GM19043 (cell line): Measurements from ENCODE around the gene LTBP3.
"Not testable (repeated sequence)": the region's sequence is repeated elsewhere in the genome, so short reads cannot be mapped to it uniquely, and the experiment has no call there.

ENCODE experiments used
- ATAC-seq: cut with Tn5 transposase; IDR thresholded peaks from one replicate; pipeline ENCODE4 v1.9.1; 2021; ENCODE audit warnings: low read depth; ENCODE audit not compliant: unreplicated experiment

LTBP3 gene

DNA sequence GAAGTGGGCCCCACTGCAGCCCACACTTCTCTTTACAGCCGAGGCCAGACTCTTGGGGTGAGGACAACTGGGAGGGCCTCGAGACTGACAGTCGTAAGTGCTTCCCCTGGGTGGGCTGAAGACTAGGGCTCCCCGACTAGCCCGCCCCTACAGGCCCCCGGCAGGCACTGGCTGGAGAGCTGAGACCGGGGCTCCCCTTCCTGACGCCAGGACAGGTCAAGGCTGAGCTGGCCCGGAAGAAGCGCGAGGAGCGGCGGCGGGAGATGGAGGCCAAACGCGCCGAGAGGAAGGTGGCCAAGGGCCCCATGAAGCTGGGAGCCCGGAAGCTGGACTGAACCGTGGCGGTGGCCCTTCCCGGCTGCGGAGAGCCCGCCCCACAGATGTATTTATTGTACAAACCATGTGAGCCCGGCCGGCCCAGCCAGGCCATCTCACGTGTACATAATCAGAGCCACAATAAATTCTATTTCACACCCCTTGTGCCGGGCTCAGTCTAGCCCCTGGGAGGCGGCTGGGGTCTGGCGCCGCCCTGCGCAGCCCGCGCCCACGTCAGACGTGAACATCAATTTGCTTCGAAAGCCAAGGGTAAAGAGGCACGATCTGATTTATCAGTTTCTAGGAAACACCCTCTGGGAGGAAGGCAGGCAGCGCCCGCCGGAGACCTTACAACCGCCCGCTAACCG is 19.8 kb downstream of the LTBP3 start:
- ATAC-seq, result no peak

DNA sequence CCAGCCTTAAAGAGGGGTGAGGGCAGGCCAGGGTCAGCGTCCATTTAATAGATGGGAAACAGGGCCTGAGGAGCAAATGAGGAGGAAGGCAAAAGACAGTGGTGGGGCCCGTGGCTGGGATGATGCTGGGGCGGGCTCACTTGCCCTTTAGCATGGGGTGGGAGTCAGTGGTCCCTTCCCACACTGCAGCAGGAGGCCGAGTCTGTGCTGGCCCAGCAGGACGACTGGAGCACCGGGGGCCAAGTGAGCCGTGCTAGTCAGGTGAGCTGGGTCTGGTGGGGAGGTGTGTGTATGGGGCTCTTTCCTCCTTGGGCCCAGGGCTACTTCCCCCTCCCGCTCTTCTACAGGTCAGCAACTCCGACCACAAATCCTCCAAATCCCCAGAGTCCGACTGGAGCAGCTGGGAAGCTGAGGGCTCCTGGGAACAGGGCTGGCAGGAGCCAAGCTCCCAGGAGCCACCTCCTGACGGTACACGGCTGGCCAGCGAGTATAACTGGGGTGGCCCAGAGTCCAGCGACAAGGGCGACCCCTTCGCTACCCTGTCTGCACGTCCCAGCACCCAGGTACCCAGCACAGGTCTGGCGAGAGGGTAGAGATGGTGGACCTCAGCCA is 20.4 kb downstream of the LTBP3 start:
- ATAC-seq, result no peak

DNA sequence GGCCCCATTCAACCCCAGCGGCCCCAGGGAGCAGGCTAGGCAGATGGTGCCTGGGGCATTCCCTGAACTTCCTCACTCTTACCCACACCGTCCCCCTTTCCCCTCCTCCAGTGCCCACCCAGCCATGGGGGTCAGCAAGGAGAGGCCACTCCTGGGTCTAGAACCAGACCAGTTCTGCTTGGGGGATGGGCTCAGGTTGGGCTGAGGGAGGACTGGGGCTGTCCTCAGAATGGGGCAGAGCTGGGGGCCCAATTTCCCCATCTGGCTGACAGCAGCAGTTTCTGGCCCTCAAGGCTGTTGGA is 20.9 kb downstream of the LTBP3 start:
- ATAC-seq, result no peak

DNA sequence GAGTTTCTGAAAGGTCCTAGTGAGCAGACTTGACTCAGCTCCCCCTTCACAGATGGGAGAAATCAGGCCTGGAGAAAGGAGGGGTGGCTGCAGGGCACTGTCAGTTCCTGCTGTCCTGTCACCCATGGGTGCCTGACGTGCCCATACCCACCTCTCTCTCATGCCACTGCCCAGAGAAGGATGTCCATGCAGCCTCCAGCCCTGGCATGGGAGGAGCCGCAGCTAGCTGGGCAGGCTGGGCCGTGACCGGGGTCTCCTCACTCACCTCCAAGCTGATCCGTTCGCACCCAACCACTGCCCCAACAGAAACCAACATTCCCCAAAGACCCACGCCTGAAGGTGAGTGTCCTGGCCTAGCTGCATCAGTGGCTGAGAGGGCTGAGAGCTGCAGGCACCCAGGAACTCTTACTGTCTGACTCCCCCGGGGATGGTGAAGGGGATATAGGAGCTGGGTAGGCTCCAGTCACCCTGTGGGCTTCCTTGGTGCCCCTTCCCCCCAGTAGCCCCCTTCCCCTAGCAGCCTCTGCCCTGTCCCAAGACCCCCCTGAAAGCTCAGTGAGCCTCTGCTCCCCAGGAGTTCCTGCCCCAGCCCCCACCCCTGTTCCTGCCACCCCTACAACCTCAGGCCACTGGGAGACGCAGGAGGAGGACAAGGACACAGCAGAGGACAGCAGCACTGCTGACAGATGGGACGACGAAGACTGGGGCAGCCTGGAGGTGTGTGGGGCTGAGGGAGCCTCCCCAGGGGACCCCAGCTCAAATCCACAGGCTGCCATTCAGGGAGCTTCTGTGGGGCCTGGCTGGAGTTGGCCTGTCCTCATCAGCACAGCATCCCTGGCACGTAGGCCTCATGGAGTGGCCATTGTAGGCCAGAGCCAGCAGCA is 21.5 kb downstream of the LTBP3 start:
- no peak for ATAC-seq

DNA sequence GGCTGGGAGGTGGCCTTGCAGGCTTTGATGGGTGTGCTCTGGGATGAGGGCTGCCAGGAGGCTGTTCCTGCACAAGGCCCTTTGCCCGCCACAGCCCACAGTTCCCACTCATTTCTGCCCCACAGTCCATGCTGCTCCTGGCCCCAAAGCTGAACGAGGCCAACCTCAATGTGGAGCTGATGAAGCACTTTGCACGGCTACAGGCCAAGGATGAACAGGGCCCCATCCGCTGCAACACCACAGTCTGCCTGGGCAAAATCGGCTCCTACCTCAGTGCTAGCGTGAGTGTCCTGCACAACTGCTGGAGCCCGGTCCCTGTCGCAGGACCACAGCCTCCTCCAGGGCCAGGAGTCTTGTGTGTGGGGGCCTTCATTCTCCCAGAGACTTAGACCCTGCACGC is 23.1 kb downstream of the LTBP3 start:
- ATAC-seq, result no peak

DNA sequence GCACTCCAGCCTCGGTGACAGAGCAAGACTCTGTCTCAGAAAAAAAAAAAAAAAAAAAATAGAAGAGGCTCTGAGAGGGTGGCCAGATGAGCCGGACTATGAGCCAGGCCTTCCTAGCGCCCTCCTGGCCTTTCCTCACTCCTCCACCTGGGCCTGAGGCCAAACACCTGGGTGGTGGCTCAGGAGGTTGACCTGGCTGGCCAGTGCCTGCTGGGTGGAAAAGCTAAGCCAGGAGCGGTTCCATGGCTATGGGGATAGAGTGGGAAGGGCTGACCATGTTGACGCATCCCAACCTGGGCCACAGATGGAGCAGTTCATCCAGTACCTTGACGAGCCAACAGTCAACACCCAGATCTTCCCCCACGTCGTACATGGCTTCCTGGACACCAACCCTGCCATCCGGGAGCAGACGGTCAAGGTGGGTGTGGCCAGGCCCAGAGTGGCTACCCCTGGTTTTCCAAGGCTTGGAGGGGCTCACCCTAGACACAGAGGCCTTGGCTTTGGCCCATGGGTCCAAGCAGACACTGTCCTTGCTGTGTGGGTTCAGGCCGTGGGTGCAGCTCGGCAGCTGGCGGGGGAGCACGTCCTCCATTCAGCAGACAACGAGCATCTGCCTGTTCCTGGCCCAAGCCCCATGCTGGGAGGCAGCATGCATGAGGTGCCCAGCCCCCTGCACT is 25.6 kb downstream of the LTBP3 start:
- ATAC-seq, result no peak

DNA sequence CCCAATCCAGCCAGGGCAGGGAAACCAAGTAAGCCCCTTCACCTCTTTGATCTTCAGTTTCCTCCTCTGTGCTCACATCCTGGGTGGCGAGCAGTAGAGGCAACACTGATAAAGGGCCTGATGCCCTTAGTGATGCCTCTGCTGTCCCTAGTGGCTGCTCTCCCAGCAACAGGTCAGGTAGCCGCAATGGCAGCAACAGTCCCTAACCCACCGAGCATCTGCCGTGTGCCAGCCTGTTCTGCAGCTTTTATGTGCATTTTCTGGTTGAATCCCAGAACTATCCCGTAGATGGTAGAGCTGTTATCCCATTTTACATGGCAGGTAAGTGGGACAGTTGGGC is 28.0 kb downstream of the LTBP3 start:
- no peak for ATAC-seq

DNA sequence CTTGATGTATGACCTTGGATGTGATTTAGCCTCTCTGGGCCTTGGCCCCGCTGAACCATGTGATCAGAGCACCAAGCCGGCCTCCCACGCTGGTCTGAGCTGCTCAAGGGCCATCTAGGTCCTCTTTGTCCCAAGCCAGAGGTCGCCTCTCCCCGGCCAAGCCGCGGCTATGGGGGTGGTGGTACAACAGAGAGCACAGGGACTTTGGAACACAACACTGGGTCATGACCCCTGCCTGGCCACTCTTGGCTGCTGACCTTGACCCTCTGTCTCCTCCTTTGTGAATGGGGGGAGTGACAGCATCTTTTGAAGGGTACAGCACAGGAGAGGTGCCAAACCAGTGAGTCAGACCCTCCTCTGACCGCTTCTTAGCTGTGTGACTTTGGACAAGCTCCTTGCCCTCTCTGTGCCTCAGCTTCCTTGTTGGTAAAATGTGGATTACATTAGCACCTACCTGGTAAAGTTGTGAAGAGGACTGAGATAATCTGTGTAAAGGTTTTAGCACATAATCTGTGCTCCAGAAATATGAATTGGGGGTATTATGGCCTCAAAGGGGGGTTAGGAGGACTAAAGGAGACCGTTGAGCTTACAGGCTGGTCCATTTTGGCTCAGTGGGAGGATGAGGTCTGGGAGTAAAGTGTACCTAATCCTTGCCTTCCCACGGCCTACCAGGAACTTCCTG is 28.5 kb downstream of the LTBP3 start:
- no peak for ATAC-seq

DNA sequence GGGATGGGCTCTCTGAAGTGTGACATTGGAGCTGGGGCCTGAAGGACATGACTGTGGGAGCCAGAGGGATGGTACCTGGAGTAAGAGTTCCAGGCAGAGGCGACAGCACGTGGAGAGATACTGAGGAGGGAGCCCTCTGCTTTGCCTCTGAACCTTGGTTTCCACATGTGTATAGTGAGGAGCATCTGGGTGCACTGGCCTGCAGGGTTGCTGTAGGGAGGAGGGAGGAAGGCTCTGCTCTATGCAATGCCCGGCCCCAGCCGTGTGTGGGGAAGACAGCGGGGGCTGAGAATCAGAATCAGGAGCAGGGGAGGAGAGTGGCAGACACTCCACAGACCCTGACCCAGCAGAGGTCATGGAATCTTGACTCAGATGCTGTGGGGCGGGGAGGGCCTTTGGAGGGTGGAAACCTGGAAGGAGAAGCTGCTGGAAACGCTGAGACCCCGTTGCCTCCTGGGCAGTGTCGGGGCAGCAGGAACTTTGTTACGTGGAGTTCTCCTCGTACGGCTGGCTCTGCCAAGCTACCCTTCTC is 29.3 kb downstream of the LTBP3 start:
- ATAC-seq, result no peak

DNA sequence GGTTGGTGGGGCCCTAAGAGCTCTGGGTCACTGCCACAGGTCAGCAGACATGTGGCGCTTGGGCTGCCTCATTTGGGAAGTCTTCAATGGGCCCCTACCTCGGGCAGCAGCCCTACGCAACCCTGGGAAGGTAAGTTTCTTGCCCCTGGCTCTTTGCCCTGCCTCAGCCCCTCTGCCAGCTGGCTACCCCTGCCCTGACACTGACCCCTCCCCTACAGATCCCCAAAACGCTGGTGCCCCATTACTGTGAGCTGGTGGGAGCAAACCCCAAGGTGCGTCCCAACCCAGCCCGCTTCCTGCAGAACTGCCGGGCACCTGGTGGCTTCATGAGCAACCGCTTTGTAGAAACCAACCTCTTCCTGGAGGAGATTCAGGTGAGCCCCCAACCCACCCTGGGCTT is 31.4 kb downstream of the LTBP3 start:
- ATAC-seq, result no peak

DNA sequence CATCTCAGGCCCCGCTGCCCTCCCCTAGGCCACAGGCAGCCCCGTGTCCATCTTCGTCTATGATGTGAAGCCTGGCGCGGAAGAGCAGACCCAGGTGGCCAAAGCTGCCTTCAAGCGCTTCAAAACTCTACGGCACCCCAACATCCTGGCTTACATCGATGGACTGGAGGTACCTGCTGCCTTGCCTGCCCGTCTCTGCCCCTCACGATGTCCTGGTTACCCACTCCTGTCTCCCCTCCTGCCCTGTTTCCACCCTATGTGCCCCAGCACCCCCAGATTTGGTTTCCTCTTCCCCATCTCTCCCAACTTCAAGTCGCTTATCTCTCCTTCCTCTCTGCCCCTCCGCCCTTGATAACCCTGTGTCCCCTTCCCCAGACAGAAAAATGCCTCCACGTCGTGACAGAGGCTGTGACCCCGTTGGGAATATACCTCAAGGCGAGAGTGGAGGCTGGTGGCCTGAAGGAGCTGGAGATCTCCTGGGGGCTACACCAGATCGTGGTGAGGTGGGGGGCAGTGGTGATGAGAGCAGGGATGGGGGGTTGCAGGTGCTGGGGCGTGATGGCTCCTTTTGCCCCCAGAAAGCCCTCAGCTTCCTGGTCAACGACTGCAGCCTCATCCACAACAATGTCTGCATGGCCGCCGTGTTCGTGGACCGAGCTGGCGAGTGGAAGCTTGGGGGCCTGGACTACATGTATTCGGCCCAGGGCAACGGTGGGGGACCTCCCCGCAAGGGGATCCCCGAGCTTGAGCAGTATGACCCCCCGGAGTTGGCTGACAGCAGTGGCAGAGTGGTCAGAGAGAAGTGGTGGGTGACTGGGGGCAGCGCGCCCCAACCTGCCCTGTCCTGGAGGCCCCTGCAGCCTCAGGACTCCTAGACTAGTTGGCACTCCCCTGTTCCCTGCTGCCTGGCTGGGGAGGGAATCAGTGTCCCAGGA is 32.3 kb downstream of the LTBP3 start:
- ATAC-seq, result no peak

DNA sequence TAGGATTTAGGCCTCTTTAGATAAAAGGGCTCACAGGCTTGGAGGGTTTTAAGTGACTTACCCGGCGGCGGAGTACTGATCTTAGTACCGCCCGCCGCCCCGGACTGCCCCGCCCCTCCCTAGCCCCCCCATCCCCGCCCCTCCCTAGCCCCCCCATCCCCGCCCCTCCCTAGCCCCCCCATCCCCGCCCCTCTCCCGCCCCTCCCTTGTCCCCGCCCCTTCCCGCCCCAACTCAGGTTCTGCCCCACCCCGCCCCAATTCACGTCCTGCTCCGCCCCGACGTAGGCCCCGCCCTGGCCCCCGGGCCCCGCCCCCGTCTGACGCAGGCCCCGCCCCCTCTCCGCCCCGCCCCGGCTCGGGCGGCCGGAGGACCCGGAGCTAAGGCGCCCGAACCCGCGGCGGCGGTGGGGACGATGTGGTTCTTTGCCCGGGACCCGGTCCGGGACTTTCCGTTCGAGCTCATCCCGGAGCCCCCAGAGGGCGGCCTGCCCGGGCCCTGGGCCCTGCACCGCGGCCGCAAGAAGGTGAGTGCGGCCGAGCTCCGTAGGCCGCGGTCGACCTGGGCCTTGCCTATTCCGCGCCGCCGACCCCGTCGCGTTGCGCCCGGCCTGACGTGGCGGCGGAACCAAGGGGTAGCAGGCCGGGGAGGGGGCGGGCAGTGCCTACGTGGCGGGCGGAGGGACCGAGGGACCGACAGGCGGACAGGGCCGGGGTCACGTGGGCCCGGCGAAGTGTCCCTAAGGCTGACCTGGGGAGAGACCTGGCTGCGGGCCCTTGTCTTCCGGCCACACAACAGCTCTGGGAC is 33.2 kb downstream of the LTBP3 start, which contains the start of gene SCYL1:
Gene SCYL1, plus strand, starts transcription at position 343 of the 805 bp plus-strand sequence. Its CDS starts 71 bp downstream, at position 414.
- ATAC-seq, result no peak

DNA sequence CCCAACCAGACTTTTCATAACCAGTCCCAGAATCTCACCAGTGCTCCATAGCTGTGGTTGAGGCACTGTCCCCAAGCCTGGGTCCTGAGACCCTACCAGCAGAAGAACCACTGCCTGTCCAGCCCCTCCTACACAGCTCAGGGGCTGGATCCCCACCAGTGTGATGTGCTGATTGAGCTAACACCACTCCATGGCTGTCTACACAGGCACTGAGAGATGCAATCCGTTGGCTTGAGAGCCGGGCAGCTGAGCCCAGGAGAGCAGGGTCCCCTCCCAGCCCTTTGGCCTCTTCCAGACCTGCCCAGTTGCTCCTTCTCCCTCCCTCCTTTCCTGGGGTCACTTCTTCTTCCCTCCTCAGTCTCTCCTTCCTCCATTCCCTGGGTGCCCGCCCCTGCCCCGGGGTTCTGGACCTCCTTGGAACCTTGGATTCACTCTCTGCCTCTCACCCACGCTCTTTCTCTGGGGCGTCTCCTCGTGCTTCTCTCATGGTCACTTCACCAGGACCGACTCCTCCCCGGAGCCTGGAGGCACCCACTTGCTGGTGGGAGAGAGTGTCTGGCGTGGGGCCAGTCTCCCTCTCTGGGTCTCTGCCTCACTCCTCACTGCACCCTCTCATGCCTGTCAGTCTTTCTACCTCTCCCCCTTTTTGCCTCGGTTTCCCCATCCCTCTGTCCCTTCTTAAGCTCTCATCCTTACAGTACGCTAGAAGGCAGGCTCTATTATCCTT is 34.0 kb downstream of the LTBP3 start:
- no peak for ATAC-seq

DNA sequence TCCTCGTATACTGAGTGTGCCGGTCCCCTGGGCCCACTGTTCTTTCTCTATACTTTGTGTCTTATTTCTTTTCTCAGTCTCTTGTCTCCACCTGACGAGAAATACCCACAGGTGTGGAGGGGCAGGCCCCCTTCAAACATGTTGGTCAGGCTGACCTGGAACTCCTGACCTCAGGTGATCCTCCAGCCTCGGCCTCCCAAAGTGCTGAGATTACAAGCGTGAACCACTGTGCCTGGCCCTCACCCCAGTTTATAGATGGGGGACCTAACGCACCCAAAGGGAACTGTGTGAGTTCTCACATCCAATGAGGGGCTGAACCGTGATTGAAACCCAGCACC is 34.6 kb downstream of the LTBP3 start:
- not testable (repeated sequence) for ATAC-seq

DNA sequence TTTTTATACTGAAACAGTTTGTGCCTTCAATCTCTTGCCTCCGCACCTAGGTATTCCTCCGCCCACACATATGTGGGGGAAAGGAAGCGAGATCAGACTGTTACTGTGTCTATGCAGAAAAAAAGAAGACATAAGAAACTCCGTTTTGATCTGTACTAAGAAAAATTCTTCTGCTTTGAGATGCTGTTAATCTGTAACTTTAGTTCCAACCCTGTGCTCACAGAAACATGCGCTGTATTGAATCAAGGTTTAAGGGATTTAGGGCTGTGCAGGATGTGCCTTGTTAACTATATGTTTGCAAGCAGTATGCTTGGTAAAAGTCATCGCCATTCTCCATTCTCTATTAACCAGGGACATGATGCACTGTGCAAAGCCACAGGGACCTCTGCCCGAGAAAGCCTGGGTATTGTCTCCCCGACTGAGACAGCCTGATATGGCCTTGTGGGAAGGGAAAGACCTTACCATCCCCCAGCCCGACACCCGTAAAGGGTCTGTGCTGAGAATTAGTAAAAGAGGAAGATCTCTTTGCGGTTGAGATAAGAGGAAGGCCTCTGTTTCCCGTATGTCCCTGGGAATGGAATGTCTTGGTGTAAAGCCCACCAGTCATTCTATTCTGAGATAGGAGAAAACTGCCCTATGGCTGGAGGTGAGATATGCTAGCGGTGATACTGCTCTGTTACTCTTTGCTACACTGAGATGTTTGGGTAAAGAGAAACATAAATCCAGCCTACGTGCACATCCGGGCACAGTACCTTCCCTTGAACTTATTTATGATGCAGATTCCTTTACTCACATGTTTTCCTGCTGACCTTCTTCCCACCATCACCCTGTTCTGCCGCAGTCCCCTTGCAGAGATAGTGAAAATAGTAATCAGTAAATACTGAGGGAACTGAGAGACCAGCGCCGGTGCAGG is 35.2 kb downstream of the LTBP3 start:
- not testable (repeated sequence) for ATAC-seq

DNA sequence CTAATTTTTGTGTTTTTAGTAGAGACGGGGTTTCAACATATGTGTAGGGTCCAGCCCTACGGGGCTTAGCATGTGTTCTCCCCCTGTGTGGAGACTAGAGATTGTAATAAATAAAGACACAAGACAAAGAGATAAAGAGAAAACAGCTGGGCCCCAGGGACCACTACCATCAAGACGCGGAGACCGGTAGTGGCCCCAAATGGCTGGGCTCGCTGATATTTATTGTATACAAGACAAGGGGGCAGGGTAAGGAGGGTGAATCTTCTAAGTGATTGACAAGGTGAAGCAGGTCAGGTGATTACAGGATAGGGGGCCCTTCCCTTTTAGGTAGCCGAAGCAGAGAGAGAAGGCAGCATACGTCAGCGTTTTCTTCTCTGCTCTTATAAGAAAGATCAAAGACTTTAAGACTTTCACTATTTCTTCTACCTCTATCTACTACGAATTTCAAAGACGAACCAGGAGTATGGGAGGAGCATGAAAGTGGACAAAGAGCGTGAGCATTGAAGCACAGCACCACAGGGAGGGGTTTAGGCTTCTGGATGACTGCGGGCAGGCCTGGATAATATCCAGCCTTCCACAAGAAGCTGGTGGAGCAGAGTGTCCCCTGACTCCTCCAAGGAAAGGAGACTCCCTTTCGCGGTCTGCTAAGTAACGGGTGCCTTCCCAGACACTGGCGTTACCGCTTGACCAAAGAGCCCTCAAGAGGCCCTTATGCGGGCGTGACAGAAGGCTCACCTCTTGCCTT is 36.2 kb downstream of the LTBP3 start:
- ATAC-seq, result not testable (repeated sequence)
